Transverse colon (tissue), 3 donors: Measurements from ENCODE around the gene CD40.

Source experiments
- EP300 ChIP-seq: sonication (generic); formaldehyde crosslinking; IDR thresholded peaks from one replicate; pipeline ENCODE4 v1.6.1; 2017; ENCODE audit warnings: antibody characterized with exemption, low read depth
- POLR2A ChIP-seq: fragments of 450-650 bp; IDR thresholded peaks from one replicate; pipeline ENCODE4 v1.6.1; 2016; ENCODE audit warnings: antibody characterized with exemption, mild to moderate bottlenecking, moderate library complexity
- TF ChIP-seq, protein P1 (sequence below), 5 experiments: fragments of 200-600 bp in 3 of 5; fragments of 450-650 bp in 2 of 5; sonication (generic) in 3 of 5; IDR thresholded peaks; 1 replicate in 2 of 5; 2 replicates in 3 of 5; pipeline ENCODE4 v1.5.1; 2016 to 2017; ENCODE audit warnings: antibody characterized with exemption in 5 of 5, inconsistent platforms in 3 of 5, mild to moderate bottlenecking in 2 of 5, moderate library complexity in 1 of 5

DNA sequence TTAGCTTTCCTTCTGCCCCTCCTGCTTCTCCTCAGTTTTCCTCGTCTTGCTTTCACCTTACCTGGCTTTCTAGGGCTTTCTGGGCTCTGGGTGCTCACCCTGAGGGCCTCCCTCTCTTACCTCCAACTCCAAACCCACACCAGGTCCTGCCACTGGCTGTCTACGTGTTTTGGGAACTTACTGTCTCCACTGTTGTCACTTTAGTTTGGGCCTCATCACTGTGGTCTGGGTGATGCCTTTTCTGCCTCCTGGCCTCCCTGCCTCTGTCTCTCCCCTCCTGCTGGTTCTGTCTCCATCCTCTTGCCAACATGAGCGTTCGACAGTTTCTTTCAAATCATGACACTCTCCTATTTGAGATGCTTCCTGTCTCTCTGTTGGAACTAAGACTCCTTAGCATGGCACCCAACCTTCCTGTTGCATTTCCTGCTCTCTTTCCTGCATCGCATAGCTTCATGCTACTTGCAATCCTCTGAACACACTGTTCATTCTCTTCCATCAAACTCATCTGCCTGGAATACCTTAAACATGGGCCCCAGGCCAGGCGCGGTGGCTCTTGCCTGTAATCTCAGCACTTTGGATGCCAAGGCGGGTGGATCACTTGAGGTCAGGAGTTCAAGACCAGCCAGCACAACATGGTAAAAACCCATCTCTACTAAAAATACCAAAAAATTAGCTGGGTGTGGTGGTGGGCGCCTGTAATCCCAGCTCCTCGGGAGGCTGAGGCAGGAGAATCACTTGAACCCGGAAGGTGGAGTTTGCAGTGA is 5.5 kb downstream of the CD40 start:
- TF ChIP-seq, protein P1, sequence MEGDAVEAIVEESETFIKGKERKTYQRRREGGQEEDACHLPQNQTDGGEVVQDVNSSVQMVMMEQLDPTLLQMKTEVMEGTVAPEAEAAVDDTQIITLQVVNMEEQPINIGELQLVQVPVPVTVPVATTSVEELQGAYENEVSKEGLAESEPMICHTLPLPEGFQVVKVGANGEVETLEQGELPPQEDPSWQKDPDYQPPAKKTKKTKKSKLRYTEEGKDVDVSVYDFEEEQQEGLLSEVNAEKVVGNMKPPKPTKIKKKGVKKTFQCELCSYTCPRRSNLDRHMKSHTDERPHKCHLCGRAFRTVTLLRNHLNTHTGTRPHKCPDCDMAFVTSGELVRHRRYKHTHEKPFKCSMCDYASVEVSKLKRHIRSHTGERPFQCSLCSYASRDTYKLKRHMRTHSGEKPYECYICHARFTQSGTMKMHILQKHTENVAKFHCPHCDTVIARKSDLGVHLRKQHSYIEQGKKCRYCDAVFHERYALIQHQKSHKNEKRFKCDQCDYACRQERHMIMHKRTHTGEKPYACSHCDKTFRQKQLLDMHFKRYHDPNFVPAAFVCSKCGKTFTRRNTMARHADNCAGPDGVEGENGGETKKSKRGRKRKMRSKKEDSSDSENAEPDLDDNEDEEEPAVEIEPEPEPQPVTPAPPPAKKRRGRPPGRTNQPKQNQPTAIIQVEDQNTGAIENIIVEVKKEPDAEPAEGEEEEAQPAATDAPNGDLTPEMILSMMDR (IDR thresholded peaks at IDR 0.05): no peak
- TF ChIP-seq EP300 (no peak), POLR2A (no peak)
